Breast epithelium (tissue), 4 donors: Measurements from ENCODE around the gene NR3C1. TPM values are rescaled to one million over a fixed set of nuclear protein-coding genes. Genes with fewer than 3 reads are reported as not detected.

Experiments used
- DNase-seq, 2 donors: peaks; one replicate each; pipeline ENCODE4 v3.0.0-alpha.2; 2019; ENCODE audit warnings: low spot score in 2 of 2
- H3K27ac ChIP-seq, 2 donors: fragments of 200-600 bp; sonication (generic) in 1 of 2; one replicate each; pipeline ENCODE4 v1.5.1; 2016 to 2019; ENCODE audit warnings: mild to moderate bottlenecking in 1 of 2
- H3K27me3 ChIP-seq, 2 donors: fragments of 200-600 bp; sonication (generic) in 1 of 2; one replicate each; pipeline versions ENCODE4 v1.5.1 to v1.6.0; 2017 to 2019; ENCODE audit warnings: control low read depth in 1 of 2, mild to moderate bottlenecking in 1 of 2
- H3K36me3 ChIP-seq: fragments of 200-600 bp; one replicate; pipeline ENCODE4 v1.5.1; 2019
- H3K4me1 ChIP-seq, 2 donors: fragments of 200-600 bp; sonication (generic); one replicate each; pipeline ENCODE4 v1.5.1; 2016 to 2019; ENCODE audit warnings: control low read depth in 1 of 2
- H3K4me3 ChIP-seq, 3 donors: fragments of 200-600 bp; sonication (generic); 1 replicate in 2 of 3; 2 replicates in 1 of 3; pipeline ENCODE4 v1.5.1; 2016 to 2019; ENCODE audit warnings: mild to moderate bottlenecking in 3 of 3, moderate library complexity in 2 of 3
- H3K9me3 ChIP-seq, 2 donors: fragments of 200-600 bp; sonication (generic) in 1 of 2; one replicate each; pipeline ENCODE4 v1.5.1; 2016 to 2019; ENCODE audit warnings: control low read depth in 1 of 2
- POLR2A ChIP-seq: fragments of 450-650 bp; IDR thresholded peaks from one replicate; pipeline ENCODE4 v1.6.1; 2016; ENCODE audit warnings: antibody characterized with exemption, mild to moderate bottlenecking, moderate library complexity
- POLR2AphosphoS5 ChIP-seq, 3 donors: sonication (generic); formaldehyde crosslinking; IDR thresholded peaks; one replicate each; pipeline ENCODE4 v1.6.1; 2017; ENCODE audit warnings: antibody characterized with exemption in 3 of 3
- intact Hi-C: fragments of 100-400 bp; cut with DNase I; formaldehyde crosslinking; loops from one replicate; pipeline ENCODE4 v1.15.1; 2023; ENCODE audit warnings: low total_unique reads
- total RNA-seq, 3 donors: library from RNA; depleted of rRNA; stranded (reverse); fragments of >200 nt; gene quantifications; one replicate each; pipeline ENCODE4 v1.1.0, GENCODE V29; 2016
- TF ChIP-seq, protein P1 (sequence below), 3 donors: fragments of 450-650 bp; IDR thresholded peaks; one replicate each; pipeline ENCODE4 v1.5.1; 2016 to 2017; ENCODE audit warnings: antibody characterized with exemption in 3 of 3, mild to moderate bottlenecking in 3 of 3, moderate library complexity in 3 of 3

NR3C1 gene
- total RNA-seq, 3 donors from 2014 or later: 51.1 to 122 (median 69.7) TPM

DNA sequence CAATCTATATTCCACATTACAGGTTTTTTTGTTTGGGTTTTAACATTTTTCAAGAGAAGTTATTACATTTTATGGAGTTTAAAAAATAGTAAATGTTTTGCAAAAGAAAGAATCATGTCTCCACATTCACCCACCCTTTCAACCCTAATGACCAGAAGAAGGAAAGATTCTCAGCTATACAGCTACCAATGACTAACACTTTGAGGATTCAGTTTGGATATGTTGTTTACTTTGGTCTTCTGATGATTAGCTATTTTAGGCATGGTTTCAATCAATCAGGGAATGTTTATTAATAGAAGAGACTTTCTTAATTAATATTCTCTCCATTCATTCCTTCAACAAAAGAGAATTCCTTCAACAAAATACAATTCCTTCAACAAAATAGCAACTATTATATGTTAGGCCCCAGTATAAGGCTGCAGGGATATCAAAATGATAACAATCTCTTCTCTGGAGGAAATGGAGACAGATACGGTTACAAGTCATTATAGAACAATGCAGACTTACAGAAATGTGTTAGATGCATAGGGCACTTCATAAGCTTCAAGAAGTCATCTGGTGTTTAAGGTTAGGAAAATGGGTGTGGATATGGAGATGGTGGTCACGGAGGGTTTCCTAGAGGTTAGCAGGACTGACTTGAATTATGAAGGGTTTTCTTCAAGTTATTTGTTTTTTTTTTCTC, 9.3 kb upstream of the NR3C1 start:
- DNase-seq: no peak
- no peak overlapping the region for H3K27ac ChIP-seq
- H3K4me3 ChIP-seq: no peak overlapping the region
- no peak for TF ChIP-seq POLR2AphosphoS5 (IDR thresholded peaks at IDR 0.05)
- TF ChIP-seq, protein P1, sequence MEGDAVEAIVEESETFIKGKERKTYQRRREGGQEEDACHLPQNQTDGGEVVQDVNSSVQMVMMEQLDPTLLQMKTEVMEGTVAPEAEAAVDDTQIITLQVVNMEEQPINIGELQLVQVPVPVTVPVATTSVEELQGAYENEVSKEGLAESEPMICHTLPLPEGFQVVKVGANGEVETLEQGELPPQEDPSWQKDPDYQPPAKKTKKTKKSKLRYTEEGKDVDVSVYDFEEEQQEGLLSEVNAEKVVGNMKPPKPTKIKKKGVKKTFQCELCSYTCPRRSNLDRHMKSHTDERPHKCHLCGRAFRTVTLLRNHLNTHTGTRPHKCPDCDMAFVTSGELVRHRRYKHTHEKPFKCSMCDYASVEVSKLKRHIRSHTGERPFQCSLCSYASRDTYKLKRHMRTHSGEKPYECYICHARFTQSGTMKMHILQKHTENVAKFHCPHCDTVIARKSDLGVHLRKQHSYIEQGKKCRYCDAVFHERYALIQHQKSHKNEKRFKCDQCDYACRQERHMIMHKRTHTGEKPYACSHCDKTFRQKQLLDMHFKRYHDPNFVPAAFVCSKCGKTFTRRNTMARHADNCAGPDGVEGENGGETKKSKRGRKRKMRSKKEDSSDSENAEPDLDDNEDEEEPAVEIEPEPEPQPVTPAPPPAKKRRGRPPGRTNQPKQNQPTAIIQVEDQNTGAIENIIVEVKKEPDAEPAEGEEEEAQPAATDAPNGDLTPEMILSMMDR (IDR thresholded peaks at IDR 0.05): no peak
- no peak for TF ChIP-seq POLR2A
- no peaks in the 10 kb centered on the region for H3K4me1 ChIP-seq
- no peaks in the 10 kb centered on the region for H3K36me3 ChIP-seq
- no peaks in the 10 kb centered on the region for H3K9me3 ChIP-seq
- intact Hi-C loops: no loop called here
- no peaks in the 10 kb centered on the region for H3K27me3 ChIP-seq

DNA sequence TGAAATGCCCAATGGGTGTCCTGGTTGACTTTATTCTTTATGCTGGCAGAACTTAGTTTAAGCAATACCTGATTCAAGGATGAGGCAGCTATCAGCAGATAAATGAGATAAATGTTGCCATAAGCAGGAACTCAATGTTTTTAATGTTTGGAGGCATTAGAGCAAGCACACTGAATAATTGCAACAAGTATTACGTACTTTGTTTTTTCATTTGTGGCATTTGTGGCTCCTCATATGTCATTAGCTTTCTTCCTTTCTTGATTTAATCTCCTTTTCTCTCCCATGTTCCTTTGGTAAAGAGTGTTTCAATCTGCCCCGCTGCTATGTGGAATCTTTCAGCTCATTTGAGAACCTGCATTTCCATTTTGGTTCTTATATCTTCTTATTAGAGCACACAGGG, 6.4 kb upstream of the NR3C1 start:
- DNase-seq: no peak
- no peaks in the 10 kb centered on the region for H3K9me3 ChIP-seq
- no peaks in the 10 kb centered on the region for H3K27me3 ChIP-seq
- no peak overlapping the region for H3K4me3 ChIP-seq
- no peak overlapping the region for H3K27ac ChIP-seq
- no peaks in the 10 kb centered on the region for H3K36me3 ChIP-seq
- H3K4me1 ChIP-seq: no peaks in the 10 kb centered on the region
- intact Hi-C loops: loop anchor here (10.0 kb wide), 1 partner anchor 385 kb away; no protein-coding TSS in a partner anchor
- TF ChIP-seq, protein P1 (IDR thresholded peaks at IDR 0.05): no peak
- TF ChIP-seq POLR2A (no peak), POLR2AphosphoS5 (IDR thresholded peaks at IDR 0.05) (no peak)

DNA sequence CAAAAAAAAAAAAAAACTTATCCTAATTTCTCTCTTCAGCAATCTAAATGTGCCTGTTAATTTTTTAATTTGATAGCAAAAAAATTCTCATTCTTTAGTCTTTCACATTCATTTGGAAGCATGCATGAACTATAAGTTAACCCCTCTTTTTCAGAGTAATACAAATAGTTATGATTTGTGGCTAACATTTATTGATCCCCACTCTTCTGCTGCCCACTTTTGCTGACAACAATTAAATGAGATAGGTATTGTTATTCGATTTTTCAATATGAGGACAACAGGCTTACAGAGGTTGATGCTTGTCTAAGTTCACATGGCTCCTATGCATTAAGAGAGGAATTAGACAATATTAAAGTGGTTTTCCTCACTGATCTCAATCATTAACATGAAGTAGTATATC, 2.9 kb upstream of the NR3C1 start:
- Histone ChIP-seq H3K27ac (no peak overlapping the region), H3K27me3 (no peaks in the 10 kb centered on the region), H3K9me3 (no peaks in the 10 kb centered on the region), H3K36me3 (no peaks in the 10 kb centered on the region), H3K4me1 (no peaks in the 10 kb centered on the region), H3K4me3 (no peak overlapping the region)
- no peak for DNase-seq
- TF ChIP-seq POLR2AphosphoS5 (IDR thresholded peaks at IDR 0.05) (no peak), POLR2A (no peak)
- TF ChIP-seq, protein P1 (IDR thresholded peaks at IDR 0.05): no peak
- intact Hi-C loops: loop anchor here (10.0 kb wide), 1 partner anchor 382 kb away; no protein-coding TSS in a partner anchor

DNA sequence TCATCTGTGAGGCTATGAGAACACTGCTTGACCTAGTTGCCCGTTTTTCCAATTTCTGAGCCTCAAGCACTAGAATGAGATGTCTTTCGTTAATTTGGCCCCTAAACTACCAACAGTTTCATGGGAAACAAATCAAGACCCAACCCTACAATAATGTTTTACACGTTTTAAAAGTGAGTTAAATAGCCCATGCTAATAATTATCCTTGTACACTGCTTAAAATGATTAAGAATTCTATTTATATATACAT, 2.3 kb upstream of the NR3C1 start:
- Histone ChIP-seq H3K27me3 (no peaks in the 10 kb centered on the region), H3K36me3 (no peaks in the 10 kb centered on the region), H3K9me3 (no peaks in the 10 kb centered on the region), H3K4me1 (no peaks in the 10 kb centered on the region), H3K4me3 (peak overlapping the region; percentile 90 to 92 (median 91)), H3K27ac (peak overlapping the region; percentile 96 to 99)
- DNase-seq: no peak
- TF ChIP-seq POLR2AphosphoS5 (IDR thresholded peaks at IDR 0.05): no peak
- TF ChIP-seq POLR2A: no peak
- intact Hi-C loops: loop anchor here (2.0 to 10.0 kb wide), 2 partner anchors 53 to 381 kb away; no protein-coding TSS in a partner anchor

DNA sequence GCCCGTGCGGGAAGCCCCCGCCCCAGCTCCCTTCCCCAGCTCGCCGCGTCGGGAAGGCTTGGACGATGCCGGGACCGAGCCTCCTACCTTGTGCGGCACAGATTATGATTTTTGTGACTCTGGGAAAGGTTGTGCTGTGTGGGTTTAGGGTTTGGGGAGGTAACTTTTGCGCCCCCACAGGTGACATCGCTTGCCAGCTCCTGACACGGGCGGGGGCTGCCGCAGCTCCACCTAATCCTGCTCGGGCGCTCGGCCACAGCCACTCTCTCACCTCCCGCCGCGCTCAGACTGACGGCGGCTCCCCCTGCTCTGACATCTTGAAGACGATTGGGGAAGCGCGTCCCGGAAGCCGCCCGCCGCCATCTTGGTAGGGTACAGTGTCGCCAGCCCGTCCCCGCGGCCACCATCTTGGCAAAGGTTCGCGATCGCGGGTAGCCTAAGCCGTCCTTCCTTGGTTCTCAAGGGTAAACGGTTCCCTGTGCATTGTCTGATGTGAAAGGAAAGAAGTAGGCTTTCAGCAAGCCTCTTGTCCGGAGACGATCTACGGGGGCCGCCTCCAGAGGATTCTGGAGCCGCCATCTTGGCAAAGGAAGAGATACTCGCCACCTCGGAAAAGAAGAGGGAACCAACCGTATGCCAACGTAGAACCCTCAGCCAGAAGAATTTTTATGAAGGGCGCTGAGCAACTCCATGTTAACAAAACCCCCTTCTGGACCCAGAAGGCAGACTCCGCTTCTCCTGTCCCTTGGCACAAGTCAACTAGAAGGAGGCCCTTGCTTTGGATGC, 1.8 kb upstream of the NR3C1 start:
- Histone ChIP-seq H3K9me3 (no peaks in the 10 kb centered on the region), H3K27ac (peak overlapping the region; percentile 96 to 99), H3K4me3 (peak overlapping the region; percentile 90 to 92 (median 91)), H3K27me3 (no peaks in the 10 kb centered on the region), H3K36me3 (no peaks in the 10 kb centered on the region), H3K4me1 (no peaks in the 10 kb centered on the region)
- DNase-seq: peak; percentile 82 to 89
- intact Hi-C loops: loop anchor here (2.0 to 10.0 kb wide), 2 partner anchors 54 to 380 kb away; no protein-coding TSS in a partner anchor
- TF ChIP-seq POLR2A (peak; percentile 33), POLR2AphosphoS5 (IDR thresholded peaks at IDR 0.05) (peak; percentile 74 to 84 (median 77))
- TF ChIP-seq, protein P1 (IDR thresholded peaks at IDR 0.05): peak in 1 of 3 donors; percentile 10
